RPMI8226 (cell line): Measurements from ENCODE around the gene C12orf75.
A peak's percentile ranks its signal among the peaks of the same experiment; 100 is the strongest.
"Not testable (repeated sequence)": the region's sequence is repeated elsewhere in the genome, so short reads cannot be mapped to it uniquely, and the experiment has no call there.

Experiments used
- DNase-seq: peaks from one replicate; pipeline ENCODE4 v3.0.0-alpha.2; 2015

Gene C12orf75

GRCh38 chr12:105382771-105383622, 52.5 kb downstream of the C12orf75 start:
- DNase-seq, result peak; percentile 59

- no peak for DNase-seq
These were observed 53.7 kb downstream of the C12orf75 start for GRCh38 chr12:105384220-105384619.

GRCh38 chr12:105384916-105385535, 54.5 kb downstream of the C12orf75 start:
- no peak for DNase-seq

GRCh38 chr12:105386431-105386830, 55.9 kb downstream of the C12orf75 start:
- no peak for DNase-seq

- no peak for DNase-seq
These were observed 60.7 kb downstream of the C12orf75 start for GRCh38 chr12:105391231-105391630.

- DNase-seq, result no peak
These were observed 63.1 kb downstream of the C12orf75 start for GRCh38 chr12:105393587-105393986.

- DNase-seq, result no peak
These were observed 65.5 kb downstream of the C12orf75 start for GRCh38 chr12:105396024-105396423.

- DNase-seq, result no peak
These were observed 66.5 kb downstream of the C12orf75 start for GRCh38 chr12:105396983-105397382.

- no peak for DNase-seq
These were observed 68.4 kb downstream of the C12orf75 start for GRCh38 chr12:105398930-105399329.

- no peak for DNase-seq
These were observed 69.1 kb downstream of the C12orf75 start for GRCh38 chr12:105399428-105400081.

GRCh38 chr12:105400227-105400626, 69.7 kb downstream of the C12orf75 start:
- no peak for DNase-seq

- DNase-seq, result no peak
These were observed 70.7 kb downstream of the C12orf75 start for GRCh38 chr12:105401198-105401597.

GRCh38 chr12:105402366-105402765, 71.9 kb downstream of the C12orf75 start:
- no peak for DNase-seq

- no peak for DNase-seq
These were observed 72.6 kb downstream of the C12orf75 start for GRCh38 chr12:105403095-105403494.

GRCh38 chr12:105404134-105404533, 73.6 kb downstream of the C12orf75 start:
- not testable (repeated sequence) for DNase-seq

- no peak for DNase-seq
These were observed 76.0 kb downstream of the C12orf75 start for GRCh38 chr12:105406497-105406896.

- DNase-seq, result no peak
These were observed 78.8 kb downstream of the C12orf75 start for GRCh38 chr12:105409279-105409678.

- DNase-seq, result no peak
These were observed 79.4 kb downstream of the C12orf75 start for GRCh38 chr12:105409801-105410471.

- DNase-seq, result no peak
These were observed 83.5 kb downstream of the C12orf75 start for GRCh38 chr12:105413911-105414487.

- DNase-seq, result no peak
These were observed 87.2 kb downstream of the C12orf75 start for GRCh38 chr12:105417732-105418131.

GRCh38 chr12:105418229-105418628, 87.7 kb downstream of the C12orf75 start:
- no peak for DNase-seq

GRCh38 chr12:105418821-105419291, 88.4 kb downstream of the C12orf75 start:
- DNase-seq, result no peak

- no peak for DNase-seq
These were observed 89.1 kb downstream of the C12orf75 start for GRCh38 chr12:105419606-105420005.
